ENCODE measurements around the gene TBPL2.

- TF ChIP-seq JUN (IDR thresholded peaks at IDR 0.05; ENCODE audit: borderline replicate concordance, insufficient read depth, insufficient read length, low read depth) (no peak), EZH2 (IDR thresholded peaks at IDR 0.05; ENCODE audit: borderline replicate concordance, low read depth, low read length, severe bottlenecking) (no peak)
These were observed 7.8 kb downstream of the TBPL2 start for GRCh38 chr14:55432628-55433027.

Measured in endothelial cell of umbilical vein (primary cell).